Mesodermal cell (in vitro differentiated cells): ENCODE results near the gene RRAGB.
"Not testable (repeated sequence)": the region's sequence is repeated elsewhere in the genome, so short reads cannot be mapped to it uniquely, and the experiment has no call there.

Experiments
- H3K27ac ChIP-seq: 2 replicates; pipeline ENCODE4 v1.7.0; 2013; ENCODE audit warnings: mild to moderate bottlenecking, low read depth, low read length, moderate library complexity; ENCODE audit not compliant: severe bottlenecking
- H3K36me3 ChIP-seq: 2 replicates; pipeline ENCODE4 v1.7.1; 2013; ENCODE audit warnings: mild to moderate bottlenecking, low read length, moderate library complexity; ENCODE audit not compliant: control insufficient read depth, insufficient read depth
- H3K4me1 ChIP-seq: one replicate; pipeline ENCODE4 v1.7.1; 2013; ENCODE audit warnings: mild to moderate bottlenecking, low read length; ENCODE audit not compliant: insufficient read depth, control insufficient read depth, poor library complexity, severe bottlenecking
- H3K4me3 ChIP-seq: 2 replicates; pipeline ENCODE4 v1.7.0; 2013; ENCODE audit warnings: low read length, control low read depth, mild to moderate bottlenecking; ENCODE audit not compliant: insufficient read depth, poor library complexity, severe bottlenecking; ENCODE audit errors: extremely low read depth
- H3K9me3 ChIP-seq: 2 replicates; pipeline ENCODE4 v1.7.1; 2013; ENCODE audit warnings: mild to moderate bottlenecking, low read length, moderate library complexity; ENCODE audit not compliant: control insufficient read depth
- WGBS, 2 experiments: methylation state at CpG; one replicate each; pipeline ENCODE4 v1.1.5; 2013; ENCODE audit warnings: missing lambda C conversion rate in 2 of 2; ENCODE audit not compliant: insufficient coverage in 2 of 2; 5-methylcytosine and 5-hydroxymethylcytosine counted together

Gene RRAGB

GRCh38 chrX:55759478-55759877, 41.9 kb downstream of the RRAGB start:
- Histone ChIP-seq H3K27ac (no peak overlapping the region), H3K4me3 (no peak overlapping the region), H3K9me3 (no peaks in the 10 kb centered on the region), H3K4me1 (no peaks in the 10 kb centered on the region), H3K36me3 (peaks cover 9% of the 10 kb centered on the region)
- no CpG with 5 or more reads among the region's 1 CpG for WGBS, 2 experiments

GRCh38 chrX:55767100-55767499, 49.6 kb downstream of the RRAGB start:
- no peaks in the 10 kb centered on the region for H3K36me3 ChIP-seq
- no peak overlapping the region for H3K27ac ChIP-seq
- no peaks in the 10 kb centered on the region for H3K4me1 ChIP-seq
- H3K9me3 ChIP-seq = no peaks in the 10 kb centered on the region
- no peak overlapping the region for H3K4me3 ChIP-seq
- no CpG with 5 or more reads among the region's 1 CpG for WGBS, 2 experiments

GRCh38 chrX:55774419-55774818, 56.9 kb downstream of the RRAGB start:
- 28% methylated on average over 4 of the region's 6 CpGs; no CpG with 5 or more reads in 1 of the 2 experiments for WGBS, 2 experiments
- H3K36me3 ChIP-seq, H3K4me3 ChIP-seq, H3K4me1 ChIP-seq, H3K27ac ChIP-seq, H3K9me3 ChIP-seq: not testable (repeated sequence)

- no peaks in the 10 kb centered on the region for H3K9me3 ChIP-seq
- H3K36me3 ChIP-seq = no peaks in the 10 kb centered on the region
- no CpG with 5 or more reads among the region's 2 CpGs for WGBS, 2 experiments
- no peak overlapping the region for H3K27ac ChIP-seq
- no peak overlapping the region for H3K4me3 ChIP-seq
- H3K4me1 ChIP-seq = no peaks in the 10 kb centered on the region
These were observed 60.0 kb downstream of the RRAGB start for GRCh38 chrX:55777596-55777995.

GRCh38 chrX:55778322-55778721, 60.8 kb downstream of the RRAGB start:
- Histone ChIP-seq H3K36me3 (no peaks in the 10 kb centered on the region), H3K9me3 (no peaks in the 10 kb centered on the region), H3K4me3 (no peak overlapping the region), H3K4me1 (no peaks in the 10 kb centered on the region), H3K27ac (no peak overlapping the region)

- Histone ChIP-seq H3K36me3 (no peaks in the 10 kb centered on the region), H3K4me3 (no peak overlapping the region), H3K9me3 (no peaks in the 10 kb centered on the region), H3K27ac (no peak overlapping the region), H3K4me1 (no peaks in the 10 kb centered on the region)
- WGBS, 2 experiments = 83 to 90% methylated on average over 1 to 2 of the region's 3 CpGs
These were observed 66.2 kb downstream of the RRAGB start for GRCh38 chrX:55783723-55784122.

GRCh38 chrX:55787063-55787462, 69.5 kb downstream of the RRAGB start:
- H3K36me3 ChIP-seq = no peaks in the 10 kb centered on the region
- H3K27ac ChIP-seq = no peak overlapping the region
- no peak overlapping the region for H3K4me3 ChIP-seq
- no peaks in the 10 kb centered on the region for H3K4me1 ChIP-seq
- no peaks in the 10 kb centered on the region for H3K9me3 ChIP-seq

- Histone ChIP-seq H3K27ac (no peak overlapping the region), H3K9me3 (no peaks in the 10 kb centered on the region)
- no CpG with 5 or more reads among the region's 2 CpGs for WGBS, 2 experiments
These were observed 70.2 kb downstream of the RRAGB start for GRCh38 chrX:55787727-55788126.

GRCh38 chrX:55794405-55794804, 76.9 kb downstream of the RRAGB start:
- Histone ChIP-seq H3K4me3 (no peak overlapping the region), H3K9me3 (no peaks in the 10 kb centered on the region), H3K36me3 (no peaks in the 10 kb centered on the region), H3K4me1 (no peaks in the 10 kb centered on the region), H3K27ac (no peak overlapping the region)
- 80% methylated on average over 1 of the region's 1 CpG; no CpG with 5 or more reads in 1 of the 2 experiments for WGBS, 2 experiments

More at GRCh38 chrX:55787727-55788126, 70.2 kb downstream of the RRAGB start:
- Histone ChIP-seq H3K4me3 (no peak overlapping the region), H3K4me1 (no peaks in the 10 kb centered on the region), H3K36me3 (no peaks in the 10 kb centered on the region)

- 40% methylated on average over 2 of the region's 3 CpGs; no CpG with 5 or more reads in 1 of the 2 experiments for WGBS, 2 experiments
These were observed 78.9 kb downstream of the RRAGB start for GRCh38 chrX:55796496-55796895.

GRCh38 chrX:55801811-55802210, 84.3 kb downstream of the RRAGB start:
- H3K9me3 ChIP-seq = no peaks in the 10 kb centered on the region
- no CpG with 5 or more reads among the region's 1 CpG for WGBS, 2 experiments
- H3K27ac ChIP-seq = no peak overlapping the region
- H3K4me3 ChIP-seq = no peak overlapping the region
- H3K4me1 ChIP-seq = no peaks in the 10 kb centered on the region
- no peaks in the 10 kb centered on the region for H3K36me3 ChIP-seq

More at GRCh38 chrX:55796496-55796895, 78.9 kb downstream of the RRAGB start:
- Histone ChIP-seq H3K9me3 (no peaks in the 10 kb centered on the region), H3K4me1 (no peaks in the 10 kb centered on the region), H3K27ac (no peak overlapping the region), H3K4me3 (no peak overlapping the region), H3K36me3 (no peaks in the 10 kb centered on the region)
